GM23338 (cell line): ENCODE data around the gene DYSF. TPM values are rescaled to one million over a fixed set of nuclear protein-coding genes. Genes with fewer than 3 reads are reported as not detected.

ENCODE experiments used
- ATAC-seq: fragments of 200-7000 bp; cut with Tn5 transposase; 3 replicates; pipeline ENCODE4 v1.9.1; 2020
- DNase-seq: peaks from one replicate; pipeline ENCODE4 v3.0.0-alpha.2; 2015; ENCODE audit warnings: low spot score
- H2AFZ ChIP-seq: fragments of 200-600 bp; sonication (generic); 2 replicates; pipeline ENCODE4 v1.8.0; 2016; ENCODE audit warnings: antibody characterized with exemption, mild to moderate bottlenecking, moderate library complexity
- H3F3A ChIP-seq: fragments of 200-600 bp; sonication (generic); replicated peaks from 2 replicates; pipeline ENCODE4 v1.8.0; 2017; ENCODE audit warnings: antibody characterized with exemption, mixed run types, low read depth
- H3K27ac ChIP-seq: fragments of 200-600 bp; sonication (generic); 2 replicates; pipeline ENCODE4 v1.6.1; 2016; ENCODE audit warnings: low read depth
- H3K27me3 ChIP-seq: fragments of 200-600 bp; sonication (generic); 2 replicates; pipeline ENCODE4 v1.8.0; 2016; ENCODE audit warnings: mild to moderate bottlenecking, mixed run types, moderate library complexity; ENCODE audit not compliant: insufficient read depth
- H3K36me3 ChIP-seq: fragments of 200-600 bp; sonication (generic); 2 replicates; pipeline ENCODE4 v1.8.0; 2016; ENCODE audit warnings: mild to moderate bottlenecking; ENCODE audit not compliant: insufficient read depth
- H3K4me1 ChIP-seq: fragments of 200-600 bp; sonication (generic); 2 replicates; pipeline ENCODE4 v1.8.0; 2016; ENCODE audit warnings: mild to moderate bottlenecking, moderate library complexity; ENCODE audit not compliant: insufficient read depth
- H3K4me2 ChIP-seq: fragments of 200-600 bp; sonication (generic); 2 replicates; pipeline ENCODE4 v1.7.1; 2017; ENCODE audit warnings: mixed run types
- H3K4me3 ChIP-seq: fragments of 200-600 bp; sonication (generic); 2 replicates; pipeline ENCODE4 v1.6.1; 2016; ENCODE audit warnings: mixed run types
- H3K79me2 ChIP-seq: fragments of 200-600 bp; sonication (generic); replicated peaks from 2 replicates; pipeline ENCODE4 v1.8.0; 2017; ENCODE audit warnings: mild to moderate bottlenecking; ENCODE audit not compliant: insufficient read depth
- H3K9me2 ChIP-seq: fragments of 200-600 bp; sonication (generic); 2 replicates; pipeline ENCODE4 v1.8.0; 2017; ENCODE audit not compliant: insufficient read depth
- H4K20me1 ChIP-seq: fragments of 200-600 bp; sonication (generic); replicated peaks from 2 replicates; pipeline ENCODE4 v1.8.0; 2017; ENCODE audit warnings: mild to moderate bottlenecking; ENCODE audit not compliant: insufficient read depth
- H3K27ac Mint-ChIP-seq: 2 replicates; pipeline ENCODE4 v1.8.0; 2020; ENCODE audit warnings: inconsistent platforms, mild to moderate bottlenecking, moderate library complexity, mixed read lengths
- H3K27me3 Mint-ChIP-seq: 3 replicates; pipeline ENCODE4 v1.8.0; 2022; ENCODE audit warnings: low read depth, mild to moderate bottlenecking, moderate library complexity, mixed read lengths, inconsistent platforms; ENCODE audit not compliant: insufficient read depth, poor library complexity
- H3K36me3 Mint-ChIP-seq: 3 replicates; pipeline ENCODE4 v1.8.0; 2021; ENCODE audit warnings: low read depth, mild to moderate bottlenecking, inconsistent platforms, moderate library complexity, mixed read lengths
- H3K4me1 Mint-ChIP-seq: 3 replicates; pipeline ENCODE4 v1.8.0; 2020; ENCODE audit warnings: mild to moderate bottlenecking, inconsistent platforms, mixed read lengths
- H3K4me3 Mint-ChIP-seq: 3 replicates; pipeline ENCODE4 v1.8.0; 2021; ENCODE audit warnings: moderate library complexity, mild to moderate bottlenecking, inconsistent platforms, mixed read lengths
- H3K9me3 Mint-ChIP-seq: 3 replicates; pipeline ENCODE4 v1.8.0; 2020; ENCODE audit warnings: moderate library complexity, mild to moderate bottlenecking, inconsistent platforms, mixed read lengths
- CREB1 ChIP-seq: fragments of 250-450 bp; sonication (Bioruptor Pico); IDR thresholded peaks from 2 replicates; pipeline ENCODE4 v1.5.0; 2020; ENCODE audit warnings: low read depth, mild to moderate bottlenecking, moderate library complexity
- ETS1 ChIP-seq: IDR thresholded peaks from 2 replicates; pipeline ENCODE4 v1.6.1; 2016; ENCODE audit warnings: antibody characterized with exemption
- EZH2 ChIP-seq: fragments of 200-600 bp; sonication (generic); IDR thresholded peaks from one replicate; pipeline ENCODE4 v1.8.0; 2017; ENCODE audit warnings: antibody characterized with exemption, mild to moderate bottlenecking, low read depth; ENCODE audit not compliant: unreplicated experiment
- EZH2phosphoT487 ChIP-seq: fragments of 200-600 bp; sonication (generic); IDR thresholded peaks from one replicate; pipeline ENCODE4 v1.8.1; 2018; ENCODE audit warnings: antibody characterized with exemption; ENCODE audit not compliant: unreplicated experiment
- JUNB ChIP-seq: IDR thresholded peaks from one replicate; pipeline ENCODE4 v1.6.1; 2016; ENCODE audit warnings: antibody characterized with exemption; ENCODE audit not compliant: unreplicated experiment
- NANOG ChIP-seq: IDR thresholded peaks from 2 replicates; pipeline ENCODE4 v1.6.1; 2016; ENCODE audit warnings: antibody characterized with exemption, borderline replicate concordance
- POLR2AphosphoS5 ChIP-seq: IDR thresholded peaks from 2 replicates; pipeline ENCODE4 v1.6.1; 2016; ENCODE audit warnings: antibody characterized with exemption, low read depth
- REST ChIP-seq: IDR thresholded peaks from one replicate; pipeline ENCODE4 v1.6.1; 2018; ENCODE audit warnings: antibody characterized with exemption; ENCODE audit not compliant: unreplicated experiment
- STAT1 ChIP-seq: IDR thresholded peaks from one replicate; pipeline ENCODE4 v1.6.1; 2016; ENCODE audit warnings: antibody characterized with exemption; ENCODE audit not compliant: unreplicated experiment
- ZNF114 ChIP-seq: fragments of 250-450 bp; sonication (Bioruptor Pico); IDR thresholded peaks from 2 replicates; pipeline ENCODE4 v1.5.0; 2020; ENCODE audit warnings: mild to moderate bottlenecking, moderate library complexity
- ZNF331 ChIP-seq: fragments of 250-450 bp; sonication (Bioruptor Pico); IDR thresholded peaks from 2 replicates; pipeline ENCODE4 v1.5.0; 2020; ENCODE audit warnings: low read depth, mild to moderate bottlenecking, moderate library complexity
- polyA plus RNA-seq: library from polyadenylated mRNA; unstranded; fragments of >200 nt; fragmentation: Nextera tagmentation; extraction: Ambion mirVana; gene quantifications from 2 replicates; pipeline ENCODE4 v1.2.1, GENCODE V29; 2016
- total RNA-seq: library from RNA; depleted of rRNA; stranded (reverse); fragments of >200 nt; shearing (Covaris generic); gene quantifications from 2 replicates; pipeline ENCODE4 v1.2.3, GENCODE V29; 2014
- TF ChIP-seq, protein P1 (sequence below): fragments of 250-450 bp; sonication (Bioruptor Pico); IDR thresholded peaks from 2 replicates; pipeline ENCODE4 v1.5.0; 2020; ENCODE audit warnings: mild to moderate bottlenecking, moderate library complexity

DYSF gene
- total and polyA plus RNA-seq, 2 experiments from 2014 or later = 7.3 to 21.3 TPM

DNA sequence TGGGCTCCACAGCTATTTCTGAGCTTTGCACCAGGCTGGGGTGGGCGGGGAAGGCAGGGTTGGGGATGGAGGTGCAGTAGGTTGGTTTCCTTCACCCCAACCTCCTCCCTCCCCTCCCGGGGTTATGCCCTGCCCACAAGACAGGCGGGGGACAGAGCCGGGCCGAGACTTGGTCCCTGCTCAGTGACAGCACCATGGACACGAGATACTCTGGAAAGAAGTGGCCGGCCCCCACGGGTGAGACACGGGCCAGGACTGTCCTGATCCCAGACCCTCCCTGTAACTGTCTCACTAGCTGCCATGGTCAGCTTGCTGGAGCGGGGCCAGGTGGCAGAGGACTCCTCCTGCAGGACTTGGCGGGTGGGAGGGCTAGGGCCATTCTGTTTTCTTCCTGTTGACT, 59.7 kb downstream of the DYSF start:
- Histone ChIP-seq H3K9me2 (no peaks in the 10 kb centered on the region), H3K27ac (no peak overlapping the region), H3K4me1 (no peaks in the 10 kb centered on the region), H2AFZ (no peak overlapping the region), H3K27me3 (no peaks in the 10 kb centered on the region), H3K79me2 (no peaks in the 10 kb centered on the region), H3F3A (no peaks in the 10 kb centered on the region), H3K36me3 (no peaks in the 10 kb centered on the region), H3K4me3 (no peak overlapping the region), H4K20me1 (peaks cover 9% of the 10 kb centered on the region; the same call in 1 of the 2 replicates), H3K4me2 (no peak overlapping the region)
- Mint-ChIP-seq H3K27ac (no peak overlapping the region), H3K36me3 (no peaks in the 10 kb centered on the region), H3K9me3 (no peaks in the 10 kb centered on the region), H3K4me3 (no peak overlapping the region), H3K27me3 (peaks cover 7% of the 10 kb centered on the region), H3K4me1 (no peaks in the 10 kb centered on the region; the same call in 2 of the 3 replicates)
- TF ChIP-seq STAT1 = no peak
- no peak for TF ChIP-seq NANOG
- no peak for TF ChIP-seq ZNF114
- no peak for ATAC-seq
- no peak for DNase-seq

GRCh38 chr2:71513721-71514120, 60.4 kb downstream of the DYSF start:
- H4K20me1 ChIP-seq = peaks cover 9% of the 10 kb centered on the region; the same call in 1 of the 2 replicates
- H3K4me1 ChIP-seq = no peaks in the 10 kb centered on the region
- Mint-ChIP-seq H3K4me3 (no peak overlapping the region), H3K4me1 (no peaks in the 10 kb centered on the region; the same call in 2 of the 3 replicates), H3K27me3 (peaks cover 7% of the 10 kb centered on the region), H3K9me3 (no peaks in the 10 kb centered on the region), H3K27ac (no peak overlapping the region), H3K36me3 (no peaks in the 10 kb centered on the region)
- no peaks in the 10 kb centered on the region for H3K79me2 ChIP-seq
- DNase-seq = no peak
- H3K27ac ChIP-seq = no peak overlapping the region
- H3K27me3 ChIP-seq = no peaks in the 10 kb centered on the region
- no peak overlapping the region for H2AFZ ChIP-seq
- no peaks in the 10 kb centered on the region for H3K36me3 ChIP-seq
- no peak for ATAC-seq
- no peak overlapping the region for H3K4me3 ChIP-seq
- H3K9me2 ChIP-seq = no peaks in the 10 kb centered on the region
- no peaks in the 10 kb centered on the region for H3F3A ChIP-seq
- no peak for TF ChIP-seq ZNF331 (CRISPR knock-in tag)
- no peak for TF ChIP-seq ETS1
- TF ChIP-seq, protein P1, sequence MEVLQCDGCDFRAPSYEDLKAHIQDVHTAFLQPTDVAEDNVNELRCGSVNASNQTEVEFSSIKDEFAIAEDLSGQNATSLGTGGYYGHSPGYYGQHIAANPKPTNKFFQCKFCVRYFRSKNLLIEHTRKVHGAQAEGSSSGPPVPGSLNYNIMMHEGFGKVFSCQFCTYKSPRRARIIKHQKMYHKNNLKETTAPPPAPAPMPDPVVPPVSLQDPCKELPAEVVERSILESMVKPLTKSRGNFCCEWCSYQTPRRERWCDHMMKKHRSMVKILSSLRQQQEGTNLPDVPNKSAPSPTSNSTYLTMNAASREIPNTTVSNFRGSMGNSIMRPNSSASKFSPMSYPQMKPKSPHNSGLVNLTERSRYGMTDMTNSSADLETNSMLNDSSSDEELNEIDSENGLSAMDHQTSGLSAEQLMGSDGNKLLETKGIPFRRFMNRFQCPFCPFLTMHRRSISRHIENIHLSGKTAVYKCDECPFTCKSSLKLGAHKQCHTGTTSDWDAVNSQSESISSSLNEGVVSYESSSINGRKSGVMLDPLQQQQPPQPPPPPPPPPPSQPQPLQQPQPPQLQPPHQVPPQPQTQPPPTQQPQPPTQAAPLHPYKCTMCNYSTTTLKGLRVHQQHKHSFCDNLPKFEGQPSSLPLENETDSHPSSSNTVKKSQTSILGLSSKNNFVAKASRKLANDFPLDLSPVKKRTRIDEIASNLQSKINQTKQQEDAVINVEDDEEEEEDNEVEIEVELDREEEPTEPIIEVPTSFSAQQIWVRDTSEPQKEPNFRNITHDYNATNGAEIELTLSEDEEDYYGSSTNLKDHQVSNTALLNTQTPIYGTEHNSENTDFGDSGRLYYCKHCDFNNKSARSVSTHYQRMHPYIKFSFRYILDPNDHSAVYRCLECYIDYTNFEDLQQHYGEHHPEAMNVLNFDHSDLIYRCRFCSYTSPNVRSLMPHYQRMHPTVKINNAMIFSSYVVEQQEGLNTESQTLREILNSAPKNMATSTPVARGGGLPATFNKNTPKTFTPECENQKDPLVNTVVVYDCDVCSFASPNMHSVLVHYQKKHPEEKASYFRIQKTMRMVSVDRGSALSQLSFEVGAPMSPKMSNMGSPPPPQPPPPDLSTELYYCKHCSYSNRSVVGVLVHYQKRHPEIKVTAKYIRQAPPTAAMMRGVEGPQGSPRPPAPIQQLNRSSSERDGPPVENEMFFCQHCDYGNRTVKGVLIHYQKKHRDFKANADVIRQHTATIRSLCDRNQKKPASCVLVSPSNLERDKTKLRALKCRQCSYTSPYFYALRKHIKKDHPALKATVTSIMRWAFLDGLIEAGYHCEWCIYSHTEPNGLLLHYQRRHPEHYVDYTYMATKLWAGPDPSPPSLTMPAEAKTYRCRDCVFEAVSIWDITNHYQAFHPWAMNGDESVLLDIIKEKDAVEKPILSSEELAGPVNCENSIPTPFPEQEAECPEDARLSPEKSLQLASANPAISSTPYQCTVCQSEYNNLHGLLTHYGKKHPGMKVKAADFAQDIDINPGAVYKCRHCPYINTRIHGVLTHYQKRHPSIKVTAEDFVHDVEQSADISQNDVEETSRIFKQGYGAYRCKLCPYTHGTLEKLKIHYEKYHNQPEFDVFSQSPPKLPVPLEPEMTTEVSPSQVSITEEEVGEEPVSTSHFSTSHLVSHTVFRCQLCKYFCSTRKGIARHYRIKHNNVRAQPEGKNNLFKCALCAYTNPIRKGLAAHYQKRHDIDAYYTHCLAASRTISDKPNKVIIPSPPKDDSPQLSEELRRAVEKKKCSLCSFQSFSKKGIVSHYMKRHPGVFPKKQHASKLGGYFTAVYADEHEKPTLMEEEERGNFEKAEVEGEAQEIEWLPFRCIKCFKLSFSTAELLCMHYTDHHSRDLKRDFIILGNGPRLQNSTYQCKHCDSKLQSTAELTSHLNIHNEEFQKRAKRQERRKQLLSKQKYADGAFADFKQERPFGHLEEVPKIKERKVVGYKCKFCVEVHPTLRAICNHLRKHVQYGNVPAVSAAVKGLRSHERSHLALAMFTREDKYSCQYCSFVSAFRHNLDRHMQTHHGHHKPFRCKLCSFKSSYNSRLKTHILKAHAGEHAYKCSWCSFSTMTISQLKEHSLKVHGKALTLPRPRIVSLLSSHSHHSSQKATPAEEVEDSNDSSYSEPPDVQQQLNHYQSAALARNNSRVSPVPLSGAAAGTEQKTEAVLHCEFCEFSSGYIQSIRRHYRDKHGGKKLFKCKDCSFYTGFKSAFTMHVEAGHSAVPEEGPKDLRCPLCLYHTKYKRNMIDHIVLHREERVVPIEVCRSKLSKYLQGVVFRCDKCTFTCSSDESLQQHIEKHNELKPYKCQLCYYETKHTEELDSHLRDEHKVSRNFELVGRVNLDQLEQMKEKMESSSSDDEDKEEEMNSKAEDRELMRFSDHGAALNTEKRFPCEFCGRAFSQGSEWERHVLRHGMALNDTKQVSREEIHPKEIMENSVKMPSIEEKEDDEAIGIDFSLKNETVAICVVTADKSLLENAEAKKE (CRISPR knock-in tag) = no peak
- no peak for TF ChIP-seq NANOG
- no peak for TF ChIP-seq EZH2
- TF ChIP-seq JUNB = no peak
- no peak for TF ChIP-seq EZH2phosphoT487
- no peak for TF ChIP-seq CREB1 (CRISPR knock-in tag)
- no peak for TF ChIP-seq POLR2AphosphoS5
- no peak for TF ChIP-seq REST
- TF ChIP-seq STAT1 = no peak
- no peak overlapping the region for H3K4me2 ChIP-seq
